Putamen (tissue), 1 donor: Measurements from ENCODE around the gene SERINC4.
A peak's percentile ranks its signal among the peaks of the same experiment; 100 is the strongest.
"Not testable (repeated sequence)": the region's sequence is repeated elsewhere in the genome, so short reads cannot be mapped to it uniquely, and the experiment has no call there.

Experiments used
- DNase-seq: peaks from one replicate; pipeline ENCODE4 v3.0.0-alpha.2; 2016; ENCODE audit warnings: low spot score

SERINC4 gene

GRCh38 chr15:43799945-43800285, at the start of gene SERINC4:
SERINC4 (minus strand) TSS chr15:43800220; CDS start chr15:43799986, 234 bp downstream.
- no peak for DNase-seq

DNA sequence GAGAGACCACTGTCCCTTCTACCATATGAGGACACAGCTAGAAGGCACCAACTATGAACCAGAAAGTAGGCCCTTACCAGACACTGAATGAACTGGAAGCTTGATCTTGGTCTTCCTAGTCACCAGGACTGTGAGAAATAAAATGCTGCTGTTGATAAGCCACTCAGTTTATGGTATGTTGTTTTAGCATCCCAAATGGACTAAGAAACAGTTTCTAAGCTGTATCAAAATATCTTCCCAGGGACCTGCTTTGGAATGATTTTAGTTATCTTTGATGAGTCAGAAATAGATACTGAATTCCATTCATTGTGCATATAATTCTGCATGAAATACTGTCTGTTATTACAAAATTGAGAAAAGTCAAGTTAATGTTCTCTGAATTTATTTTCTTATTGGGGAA, 45.4 kb upstream of the SERINC4 start:
- no peak for DNase-seq

DNA sequence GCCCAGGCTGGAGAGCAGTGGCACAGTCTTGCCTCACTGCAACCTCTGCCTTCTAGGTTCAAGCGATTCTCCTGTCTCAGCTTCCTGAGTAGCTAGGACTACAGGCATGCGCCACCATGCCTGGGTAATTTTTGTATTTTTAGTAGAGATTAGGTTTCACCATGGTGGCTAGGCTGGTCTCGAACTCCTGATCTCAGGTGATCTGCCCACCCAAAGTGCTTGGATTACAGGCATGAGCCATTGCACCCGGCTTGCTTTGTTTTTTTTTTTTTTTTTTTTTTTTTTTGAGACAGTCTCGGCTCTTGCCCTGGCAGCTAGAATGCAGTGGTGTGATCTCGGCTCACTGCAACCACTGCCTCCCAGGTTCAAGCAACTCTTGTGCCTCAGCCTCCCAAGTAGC, 32.5 kb upstream of the SERINC4 start:
- not testable (repeated sequence) for DNase-seq

GRCh38 chr15:43831519-43832052, 31.6 kb upstream of the SERINC4 start:
- not testable (repeated sequence) for DNase-seq

- DNase-seq, result not testable (repeated sequence)
Observed at GRCh38 chr15:43830691-43831275, 30.8 kb upstream of the SERINC4 start.

GRCh38 chr15:43829951-43830540, 30.0 kb upstream of the SERINC4 start:
- DNase-seq, result not testable (repeated sequence)

- no peak for DNase-seq
Observed at GRCh38 chr15:43828061-43828657, 28.1 kb upstream of the SERINC4 start.

- DNase-seq, result peak; percentile 45
Observed at GRCh38 chr15:43826508-43827341, 26.7 kb upstream of the SERINC4 start, which contains the start of gene WDR76. WDR76 (plus strand) TSS chr15:43827002; CDS start chr15:43827033, 31 bp downstream.

DNA sequence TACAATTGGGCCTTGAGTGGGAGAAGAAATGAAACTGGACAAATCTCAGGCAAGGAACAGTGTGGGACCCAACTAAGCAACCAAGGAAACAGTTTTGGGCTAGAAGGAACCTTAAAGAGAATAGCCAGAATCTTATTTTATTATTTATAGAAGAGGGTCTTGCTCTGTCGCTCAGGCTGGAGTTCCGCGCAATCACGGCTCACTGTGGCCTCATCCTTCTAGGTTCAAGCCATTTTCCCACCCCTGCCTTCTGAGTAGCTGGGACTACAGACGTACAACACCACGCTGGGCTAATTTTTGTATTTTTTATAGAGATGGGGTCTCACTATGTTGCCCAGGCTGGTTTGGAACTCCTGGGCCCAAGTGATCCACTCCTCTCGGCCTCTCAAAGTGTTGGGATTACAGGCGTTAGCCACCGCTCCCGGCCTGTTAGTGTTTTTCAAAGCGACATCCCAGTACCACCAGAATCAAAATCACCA, 26.0 kb upstream of the SERINC4 start:
- no peak for DNase-seq

- not testable (repeated sequence) for DNase-seq
Observed at GRCh38 chr15:43825305-43825704, 25.3 kb upstream of the SERINC4 start.

DNA sequence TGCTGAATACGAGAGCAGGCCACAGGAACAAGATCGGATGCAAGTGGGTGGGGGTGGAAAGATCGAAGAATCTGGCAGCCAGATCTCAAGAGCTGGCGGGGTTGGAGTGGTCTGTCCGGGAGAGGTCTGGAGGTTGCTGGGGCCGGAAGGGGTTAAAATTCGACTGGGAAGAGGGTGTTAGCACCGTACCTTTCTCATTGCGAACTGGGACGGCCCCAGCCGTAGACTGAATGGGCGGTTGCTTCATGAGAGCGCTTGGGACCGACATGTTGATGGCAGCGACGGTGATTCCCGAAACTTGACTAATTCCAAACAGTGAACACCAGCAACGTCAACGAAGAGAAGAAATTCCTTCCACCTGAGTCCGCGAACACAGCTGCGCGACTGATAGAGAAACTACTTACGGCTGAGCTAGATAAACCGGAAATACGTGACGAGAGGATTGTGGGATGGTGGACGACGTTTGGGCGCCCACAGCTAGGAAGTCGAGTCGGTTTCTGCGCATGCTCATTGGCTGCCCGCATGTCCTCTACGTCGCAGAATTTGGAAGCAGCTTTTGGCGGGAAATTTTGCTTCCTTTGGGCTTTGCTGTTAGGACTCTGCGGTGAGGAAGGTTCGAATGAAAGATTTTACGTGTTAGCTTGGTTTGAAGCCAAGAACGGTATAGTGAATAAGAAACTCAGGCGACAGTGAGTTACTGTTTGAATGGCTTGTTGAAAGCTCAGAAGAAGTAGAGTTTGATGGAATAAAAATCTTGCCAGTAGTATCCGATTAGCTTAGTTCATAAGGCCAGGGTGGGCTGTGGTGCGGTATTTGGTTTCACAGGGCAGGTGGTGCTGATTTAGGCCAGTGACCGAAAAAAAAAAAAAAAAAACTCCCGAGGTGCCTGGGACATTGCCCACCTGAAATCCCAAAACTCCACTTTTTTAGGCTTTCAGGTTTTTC, 24.6 kb upstream of the SERINC4 start, which contains the start of gene MFAP1:
MFAP1 (minus strand) TSS at position 389 of the 945 bp plus-strand sequence; CDS start at position 268, 121 bp downstream.
- DNase-seq, result peak; percentile 97

DNA sequence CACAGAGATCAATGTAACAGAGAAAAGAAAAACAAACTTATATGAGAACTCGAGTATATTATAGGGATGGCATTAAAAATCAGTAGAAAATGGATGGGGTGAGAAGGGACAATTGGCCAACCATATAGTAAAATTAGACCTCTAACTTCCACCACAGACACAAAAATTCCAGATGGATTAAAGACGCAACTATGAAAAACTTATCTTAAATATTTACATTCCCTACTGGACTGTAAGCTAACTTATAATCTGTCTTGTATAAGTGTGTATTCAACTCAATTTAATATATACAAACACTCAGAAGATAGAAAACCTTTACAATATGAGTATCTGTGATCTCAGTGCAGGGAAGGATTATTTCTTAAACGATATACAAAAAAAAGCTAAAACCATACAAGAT, 21.5 kb upstream of the SERINC4 start:
- DNase-seq, result no peak

DNA sequence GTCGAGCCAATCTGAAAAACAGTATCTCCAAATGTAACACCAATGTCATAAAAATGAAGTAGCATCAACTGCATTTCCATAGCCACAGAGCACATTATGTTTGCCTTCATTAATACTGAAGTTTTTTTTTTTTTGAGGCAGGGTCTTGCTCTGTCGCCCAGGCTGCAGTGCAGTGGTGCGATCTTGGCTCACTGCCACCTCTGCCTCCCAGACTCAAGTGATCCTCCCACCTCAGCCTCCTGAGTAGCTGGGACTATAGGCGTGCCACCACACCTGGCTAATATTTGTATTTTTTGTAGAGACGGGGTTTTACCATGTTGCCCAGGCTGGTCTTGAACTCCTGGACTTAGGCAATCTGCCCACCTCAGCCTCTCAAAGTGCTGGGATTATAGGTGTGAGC, 15.0 kb upstream of the SERINC4 start:
- DNase-seq, result not testable (repeated sequence)

DNA sequence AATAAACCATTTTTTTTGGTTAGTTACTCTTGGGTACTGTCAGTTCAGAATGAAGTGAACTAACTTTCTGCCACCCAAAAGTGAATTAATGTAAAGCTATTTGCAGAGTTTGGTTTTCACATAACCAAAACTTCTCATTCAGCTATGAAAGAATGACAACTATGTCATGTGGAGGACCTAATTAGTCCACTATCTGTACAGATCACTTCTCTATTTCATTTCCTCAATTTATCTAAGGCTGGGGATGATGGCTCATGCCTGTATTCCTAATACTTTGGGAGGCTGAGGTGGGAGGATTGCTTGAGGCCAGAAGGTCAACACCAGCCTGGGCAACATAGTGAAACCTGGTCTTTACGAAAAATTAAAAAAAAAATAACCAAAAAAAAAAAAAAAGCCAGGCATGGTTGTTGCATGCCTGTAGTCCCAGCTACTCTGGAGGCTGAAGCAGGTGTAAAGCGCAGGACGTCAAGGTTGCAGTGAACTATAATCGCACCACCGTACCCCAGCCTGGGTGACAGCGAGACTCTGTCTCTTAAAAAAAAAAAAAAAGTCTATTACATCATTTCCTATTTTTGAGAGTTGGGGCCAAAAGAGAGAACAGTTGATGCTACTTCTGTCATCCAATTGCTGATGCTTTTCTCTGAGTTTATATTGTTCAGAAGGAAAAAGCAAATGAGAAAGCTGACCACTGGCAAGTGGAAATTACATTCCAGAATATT, 9.1 kb upstream of the SERINC4 start:
- DNase-seq, result no peak

GRCh38 chr15:43808435-43808950, 8.5 kb upstream of the SERINC4 start:
- no peak for DNase-seq

GRCh38 chr15:43802676-43803075, 2.7 kb upstream of the SERINC4 start:
- DNase-seq, result not testable (repeated sequence)

- DNase-seq, result peak; percentile 94
Observed at GRCh38 chr15:43800286-43801141, 494 bp upstream of the SERINC4 start, which contains the start of gene HYPK. HYPK (plus strand) TSS chr15:43800599; CDS start chr15:43800623, 24 bp downstream.

DNA sequence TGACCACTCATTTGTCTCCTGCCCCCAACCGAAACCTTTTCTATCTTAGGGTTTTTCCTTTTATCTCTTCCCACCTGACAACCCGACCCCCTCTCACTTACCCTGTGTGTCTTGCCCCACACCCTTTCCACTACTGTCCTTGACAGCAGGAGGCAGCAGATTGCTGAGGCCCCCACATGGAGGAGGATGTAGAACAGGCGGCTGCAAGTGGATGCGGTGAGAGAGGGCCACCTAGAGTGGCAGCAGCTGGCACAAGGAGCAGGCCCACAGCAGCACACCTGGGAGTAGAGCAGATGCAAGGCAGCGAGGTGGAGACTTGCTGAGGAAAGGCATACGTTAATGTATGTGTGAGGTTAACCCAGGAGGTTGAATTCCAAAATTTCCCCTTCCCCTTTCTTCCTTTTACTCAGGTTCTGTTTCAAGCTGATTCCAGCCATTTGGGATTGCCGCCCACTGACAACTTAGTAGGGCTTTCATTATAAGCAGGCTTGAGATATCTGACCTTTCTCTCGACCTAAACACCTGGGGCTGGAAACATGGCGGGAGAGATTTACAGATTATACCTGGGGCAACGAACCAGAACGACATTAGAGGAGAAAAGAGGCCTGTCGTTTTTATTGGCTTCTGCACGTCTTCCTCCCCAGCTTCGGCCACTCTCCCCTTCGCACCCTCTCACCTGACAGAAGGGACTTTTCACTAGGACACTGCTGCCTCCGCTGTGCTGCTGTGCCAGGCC, 643 bp downstream of the SERINC4 start:
- DNase-seq, result no peak
